Activated T-helper 17 cell treated with anti-CD3 and anti-CD28 coated beads, Interleukin-2, amount 50 U/mL, for 72 hours (primary cell): ENCODE measurements around the gene SPATA13. TPM values are rescaled to one million over a fixed set of nuclear protein-coding genes. Genes with fewer than 3 reads are reported as not detected.
A peak's percentile ranks its signal among the peaks of the same experiment; 100 is the strongest.

Experiments used
- ATAC-seq: fragments of 150-1000 bp; cut with Tn5 transposase; replicated peaks from 2 replicates; pipeline ENCODE4 v1.10.0; 2021; ENCODE audit warnings: mild to moderate bottlenecking, moderate library complexity
- H3K27ac Mint-ChIP-seq: one replicate; pipeline ENCODE4 v1.8.0; 2022; ENCODE audit warnings: mixed read lengths
- H3K27me3 Mint-ChIP-seq: one replicate; pipeline ENCODE4 v1.8.0; 2022; ENCODE audit warnings: mixed read lengths
- H3K36me3 Mint-ChIP-seq: one replicate; pipeline ENCODE4 v1.8.0; 2022; ENCODE audit warnings: low read depth, mild to moderate bottlenecking, mixed read lengths
- H3K4me1 Mint-ChIP-seq: one replicate; pipeline ENCODE4 v1.8.0; 2022; ENCODE audit warnings: mixed read lengths
- H3K4me3 Mint-ChIP-seq: one replicate; pipeline ENCODE4 v1.8.0; 2022; ENCODE audit warnings: mild to moderate bottlenecking, mixed read lengths
- H3K9me3 Mint-ChIP-seq: one replicate; pipeline ENCODE4 v1.8.0; 2022; ENCODE audit warnings: mixed read lengths
- total RNA-seq, 2 donors: library from RNA; stranded (reverse); gene quantifications; one replicate each; pipeline ENCODE4 v1.2.3, GENCODE V29; 2022

SPATA13 gene
- total RNA-seq, 2 donors from 2014 or later: 43.1 to 56.5 TPM

- ATAC-seq: no peak
- Mint-ChIP-seq H3K9me3 (no peaks in the 10 kb centered on the region), H3K27me3 (no peaks in the 10 kb centered on the region), H3K27ac (peak overlapping the region; percentile 47), H3K4me1 (peaks cover 25% of the 10 kb centered on the region), H3K36me3 (peaks cover 75% of the 10 kb centered on the region), H3K4me3 (no peak overlapping the region)
Observed at GRCh38 chr13:24281188-24282008, 120.9 kb downstream of the SPATA13 start.

- H3K36me3 Mint-ChIP-seq: peaks cover 83% of the 10 kb centered on the region
- peaks cover 22% of the 10 kb centered on the region for H3K4me1 Mint-ChIP-seq
Observed at GRCh38 chr13:24282256-24282655, 121.7 kb downstream of the SPATA13 start.

GRCh38 chr13:24284889-24285565 lies 124.5 kb downstream of the SPATA13 start:
- Mint-ChIP-seq H3K4me3 (no peak overlapping the region), H3K4me1 (peaks cover 6% of the 10 kb centered on the region), H3K9me3 (no peaks in the 10 kb centered on the region), H3K27me3 (no peaks in the 10 kb centered on the region), H3K36me3 (peaks cover 98% of the 10 kb centered on the region), H3K27ac (no peak overlapping the region)
- no peak for ATAC-seq

More at GRCh38 chr13:24282256-24282655, 121.7 kb downstream of the SPATA13 start:
- no peak for ATAC-seq
- no peak overlapping the region for H3K4me3 Mint-ChIP-seq
- no peaks in the 10 kb centered on the region for H3K27me3 Mint-ChIP-seq
- no peaks in the 10 kb centered on the region for H3K9me3 Mint-ChIP-seq
- peak overlapping the region; percentile 50 for H3K27ac Mint-ChIP-seq

- peaks cover 99% of the 10 kb centered on the region for H3K36me3 Mint-ChIP-seq
- H3K27me3 Mint-ChIP-seq: no peaks in the 10 kb centered on the region
- no peaks in the 10 kb centered on the region for H3K4me1 Mint-ChIP-seq
- ATAC-seq: no peak
- no peaks in the 10 kb centered on the region for H3K9me3 Mint-ChIP-seq
- H3K4me3 Mint-ChIP-seq: no peak overlapping the region
- H3K27ac Mint-ChIP-seq: no peak overlapping the region
Observed at GRCh38 chr13:24286624-24287023, 126.1 kb downstream of the SPATA13 start.

GRCh38 chr13:24287748-24288287 lies 127.3 kb downstream of the SPATA13 start:
- no peak for ATAC-seq
- Mint-ChIP-seq H3K27me3 (no peaks in the 10 kb centered on the region), H3K4me1 (no peaks in the 10 kb centered on the region), H3K4me3 (no peak overlapping the region), H3K27ac (no peak overlapping the region), H3K9me3 (no peaks in the 10 kb centered on the region), H3K36me3 (peaks cover 99% of the 10 kb centered on the region)

- no peak for ATAC-seq
- H3K27me3 Mint-ChIP-seq: no peaks in the 10 kb centered on the region
- H3K27ac Mint-ChIP-seq: no peak overlapping the region
- H3K9me3 Mint-ChIP-seq: no peaks in the 10 kb centered on the region
- no peaks in the 10 kb centered on the region for H3K4me1 Mint-ChIP-seq
- H3K4me3 Mint-ChIP-seq: no peak overlapping the region
- peaks cover 99% of the 10 kb centered on the region for H3K36me3 Mint-ChIP-seq
Observed at GRCh38 chr13:24288870-24289269, 128.3 kb downstream of the SPATA13 start.

- H3K36me3 Mint-ChIP-seq: peaks cover 99% of the 10 kb centered on the region
- ATAC-seq: no peak
Observed at GRCh38 chr13:24290280-24290932, 129.9 kb downstream of the SPATA13 start.

GRCh38 chr13:24292481-24292880 lies 132.0 kb downstream of the SPATA13 start:
- no peak for ATAC-seq
- H3K4me3 Mint-ChIP-seq: no peak overlapping the region
- no peaks in the 10 kb centered on the region for H3K4me1 Mint-ChIP-seq
- no peaks in the 10 kb centered on the region for H3K27me3 Mint-ChIP-seq
- H3K27ac Mint-ChIP-seq: no peak overlapping the region
- H3K9me3 Mint-ChIP-seq: no peaks in the 10 kb centered on the region
- peaks cover 99% of the 10 kb centered on the region for H3K36me3 Mint-ChIP-seq

More at GRCh38 chr13:24290280-24290932, 129.9 kb downstream of the SPATA13 start:
- no peak overlapping the region for H3K4me3 Mint-ChIP-seq
- H3K27ac Mint-ChIP-seq: peak overlapping the region; percentile 18
- H3K27me3 Mint-ChIP-seq: no peaks in the 10 kb centered on the region
- H3K9me3 Mint-ChIP-seq: no peaks in the 10 kb centered on the region
- H3K4me1 Mint-ChIP-seq: no peaks in the 10 kb centered on the region

- Mint-ChIP-seq H3K27me3 (no peaks in the 10 kb centered on the region), H3K27ac (no peak overlapping the region), H3K4me1 (no peaks in the 10 kb centered on the region), H3K4me3 (no peak overlapping the region), H3K9me3 (no peaks in the 10 kb centered on the region), H3K36me3 (peaks cover 99% of the 10 kb centered on the region)
- no peak for ATAC-seq
Observed at GRCh38 chr13:24293746-24294145, 133.2 kb downstream of the SPATA13 start.

GRCh38 chr13:24299488-24300114 lies 139.1 kb downstream of the SPATA13 start:
- H3K27ac Mint-ChIP-seq: peak overlapping the region; percentile 44
- H3K9me3 Mint-ChIP-seq: no peaks in the 10 kb centered on the region
- no peak for ATAC-seq
- H3K4me1 Mint-ChIP-seq: no peaks in the 10 kb centered on the region
- H3K36me3 Mint-ChIP-seq: peaks cover 100% of the 10 kb centered on the region
- H3K4me3 Mint-ChIP-seq: no peak overlapping the region
- H3K27me3 Mint-ChIP-seq: no peaks in the 10 kb centered on the region

GRCh38 chr13:24301434-24301833 lies 140.9 kb downstream of the SPATA13 start:
- Mint-ChIP-seq H3K9me3 (no peaks in the 10 kb centered on the region), H3K27ac (no peak overlapping the region), H3K4me1 (peaks cover 4% of the 10 kb centered on the region), H3K27me3 (no peaks in the 10 kb centered on the region), H3K4me3 (no peak overlapping the region), H3K36me3 (peaks cover 100% of the 10 kb centered on the region)
- no peak for ATAC-seq

- H3K9me3 Mint-ChIP-seq: no peaks in the 10 kb centered on the region
- H3K36me3 Mint-ChIP-seq: peaks cover 96% of the 10 kb centered on the region
- no peak for ATAC-seq
- no peaks in the 10 kb centered on the region for H3K27me3 Mint-ChIP-seq
- no peak overlapping the region for H3K4me3 Mint-ChIP-seq
- no peak overlapping the region for H3K27ac Mint-ChIP-seq
- peaks cover 4% of the 10 kb centered on the region for H3K4me1 Mint-ChIP-seq
Observed at GRCh38 chr13:24301911-24302310, 141.4 kb downstream of the SPATA13 start.

GRCh38 chr13:24304620-24305019 lies 144.1 kb downstream of the SPATA13 start:
- Mint-ChIP-seq H3K27ac (peak overlapping the region; percentile 33), H3K4me1 (peaks cover 4% of the 10 kb centered on the region), H3K9me3 (no peaks in the 10 kb centered on the region), H3K4me3 (no peak overlapping the region), H3K36me3 (peaks cover 69% of the 10 kb centered on the region), H3K27me3 (no peaks in the 10 kb centered on the region)
- no peak for ATAC-seq

GRCh38 chr13:24306632-24307031 lies 146.1 kb downstream of the SPATA13 start:
- Mint-ChIP-seq H3K9me3 (no peaks in the 10 kb centered on the region), H3K4me3 (no peak overlapping the region), H3K27me3 (no peaks in the 10 kb centered on the region), H3K36me3 (peaks cover 49% of the 10 kb centered on the region), H3K4me1 (peaks cover 4% of the 10 kb centered on the region), H3K27ac (no peak overlapping the region)
- ATAC-seq: no peak
